ENCODE data around the gene RSU1. TPM values are rescaled to one million over a fixed set of nuclear protein-coding genes. Genes with fewer than 3 reads are reported as not detected.

RSU1 gene
- total and polyA plus RNA-seq, 12 donors = 25.5 to 74.2 (median 48.3) TPM

GRCh38 chr10:16606923-16607322, 210.3 kb downstream of the RSU1 start:
- intact Hi-C loops (cut with DNase I) = no loop called here
- no peaks in the 10 kb centered on the region for H3K9me3 ChIP-seq
- H3K27ac ChIP-seq = no peak overlapping the region
- H3K36me3 ChIP-seq = peaks cover 0 to 5% (median 0%) of the 10 kb centered on the region in 9 donors
- no peak for TF ChIP-seq CTCF (IDR thresholded peaks at IDR 0.05)
- 91 to 93% methylated on average over 8 of the region's 8 CpGs for WGBS, 2 donors
- no peak for ATAC-seq
- H3K4me1 ChIP-seq = peaks cover 0 to 10% (median 0%) of the 10 kb centered on the region in 9 donors
- H3K27me3 ChIP-seq = no peaks in the 10 kb centered on the region
- no peak for DNase-seq
- H3K4me3 ChIP-seq = no peak overlapping the region

- Histone ChIP-seq H3K27me3 (no peaks in the 10 kb centered on the region), H3K27ac (no peak overlapping the region), H3K4me3 (no peak overlapping the region), H3K4me1 (peaks cover 0 to 7% (median 0%) of the 10 kb centered on the region in 9 donors), H3K36me3 (peaks cover 0 to 5% (median 0%) of the 10 kb centered on the region in 9 donors), H3K9me3 (no peaks in the 10 kb centered on the region)
- intact Hi-C loops (cut with DNase I) = no loop called here
- DNase-seq (no peak), ATAC-seq (no peak)
- no peak for TF ChIP-seq CTCF (IDR thresholded peaks at IDR 0.05)
- 58 to 73% methylated on average over 6 of the region's 6 CpGs for WGBS, 2 donors
Observed at GRCh38 chr10:16606421-16606820, 210.8 kb downstream of the RSU1 start.

- no peak for DNase-seq
- Histone ChIP-seq H3K27me3 (no peaks in the 10 kb centered on the region), H3K4me1 (peaks cover 0 to 2% (median 0%) of the 10 kb centered on the region in 9 donors), H3K9me3 (no peaks in the 10 kb centered on the region), H3K4me3 (no peak overlapping the region), H3K36me3 (peaks cover 0 to 5% (median 0%) of the 10 kb centered on the region in 9 donors), H3K27ac (no peak overlapping the region)
- no peak for ATAC-seq
- intact Hi-C loops (cut with DNase I) = no loop called here
- TF ChIP-seq CTCF (IDR thresholded peaks at IDR 0.05) = no peak
- 92 to 97% methylated on average over 2 of the region's 2 CpGs for WGBS, 2 donors
Observed at GRCh38 chr10:16603308-16603707, 213.9 kb downstream of the RSU1 start.

- DNase-seq (no peak), ATAC-seq (no peak)
- no peaks in the 10 kb centered on the region for H3K9me3 ChIP-seq
- no peak overlapping the region for H3K4me3 ChIP-seq
- H3K27me3 ChIP-seq = no peaks in the 10 kb centered on the region
- peaks cover 0 to 2% (median 0%) of the 10 kb centered on the region in 9 donors for H3K4me1 ChIP-seq
- TF ChIP-seq CTCF (IDR thresholded peaks at IDR 0.05) = no peak
- intact Hi-C loops (cut with DNase I) = no loop called here
- 77 to 82% methylated on average over 8 of the region's 8 CpGs for WGBS, 2 donors
- H3K36me3 ChIP-seq = peaks cover 0 to 12% (median 0%) of the 10 kb centered on the region in 9 donors
- no peak overlapping the region for H3K27ac ChIP-seq
Observed at GRCh38 chr10:16602104-16602775, 215.0 kb downstream of the RSU1 start.
